ENCODE results near the gene MALRD1.

- TF ChIP-seq CTCF (IDR thresholded peaks at IDR 0.05) (no peak), POLR2A (IDR thresholded peaks at IDR 0.05) (no peak)
Observed at GRCh38 chr10:19531324-19531723, 482.7 kb downstream of the MALRD1 start.

All from body of pancreas (tissue), 4 donors.